H1 (cell line): ENCODE data around the gene TTC28. TPM values are rescaled to one million over a fixed set of nuclear protein-coding genes. Genes with fewer than 3 reads are reported as not detected.

ENCODE experiments used
- CTCF ChIA-PET: fragments of 300-600 bp; sonication (Branson Sonifier 250); formaldehyde crosslinking; loops from one replicate; lab custom pipeline; 2021; ENCODE audit not compliant: partially characterized antibody; lab: Charles Lee
- POLR2A ChIA-PET: fragments of 300-600 bp; sonication (Branson Sonifier 250); formaldehyde crosslinking; loops from one replicate; lab custom pipeline; 2021; ENCODE audit warnings: inconsistent platforms; ENCODE audit not compliant: partially characterized antibody; lab: Charles Lee
- DNase-seq, 2 experiments: peaks; one replicate each; pipeline versions ENCODE4 v3.0.0 to v3.0.0-alpha.2; 2010 to 2022; ENCODE audit warnings: low spot score in 2 of 2, low read depth in 1 of 2, mixed read lengths in 1 of 2
- FAIRE-seq: peaks from 2 replicates; lab custom pipeline; 2011; peaks lifted over from hg19 to GRCh38; lab: Jason Lieb, UNC
- H2AFZ ChIP-seq: 2 replicates; pipeline ENCODE4 v1.8.1; 2012; ENCODE audit warnings: low read length, inconsistent platforms
- H2AK5ac ChIP-seq: 2 replicates; pipeline ENCODE4 v1.6.1; 2013; ENCODE audit warnings: low read depth, low read length
- H2BK120ac ChIP-seq: replicated peaks from 2 replicates; pipeline ENCODE3; 2013; ENCODE audit warnings: low read depth, low read length, inconsistent platforms
- H2BK12ac ChIP-seq: 2 replicates; pipeline ENCODE4 v1.6.1; 2013; ENCODE audit warnings: low read depth, low read length
- H2BK15ac ChIP-seq: 2 replicates; pipeline ENCODE4 v1.6.1; 2013; ENCODE audit warnings: low read length
- H2BK20ac ChIP-seq: 2 replicates; pipeline ENCODE4 v1.6.1; 2013; ENCODE audit warnings: low read length
- H2BK5ac ChIP-seq: 2 replicates; pipeline ENCODE4 v1.6.1; 2013; ENCODE audit warnings: low read depth, low read length
- H3K14ac ChIP-seq: 2 replicates; pipeline ENCODE4 v1.6.1; 2013; ENCODE audit warnings: inconsistent platforms; ENCODE audit not compliant: insufficient read length
- H3K18ac ChIP-seq: 2 replicates; pipeline ENCODE4 v1.6.1; 2013; ENCODE audit warnings: low read length; ENCODE audit errors: extremely low read depth
- H3K23ac ChIP-seq: 2 replicates; pipeline ENCODE4 v1.6.1; 2013; ENCODE audit warnings: inconsistent platforms; ENCODE audit not compliant: insufficient read length
- H3K23me2 ChIP-seq: 2 replicates; pipeline ENCODE4 v1.6.1; 2013; ENCODE audit warnings: low read depth, low read length
- H3K27ac ChIP-seq: 2 replicates; pipeline ENCODE4 v1.6.1; 2011; ENCODE audit warnings: low read depth, low read length, inconsistent platforms
- H3K27me3 ChIP-seq, 4 experiments: replicated peaks in 1 of 4; 1 replicate in 1 of 4; 2 replicates in 3 of 4; pipeline versions ENCODE4 v1.6.1 to v1.8.1; 2011 to 2013; ENCODE audit warnings: low read length in 3 of 4, mild to moderate bottlenecking in 3 of 4, inconsistent platforms in 2 of 4, mixed read lengths in 2 of 4, moderate library complexity in 1 of 4; ENCODE audit not compliant: control insufficient read depth in 3 of 4, insufficient read depth in 3 of 4; ENCODE audit errors: extremely low read depth in 1 of 4
- H3K36me3 ChIP-seq, 4 experiments: 2 replicates each; pipeline versions ENCODE4 v1.6.1 to v1.8.1; 2011 to 2013; ENCODE audit warnings: mild to moderate bottlenecking in 4 of 4, low read length in 3 of 4, moderate library complexity in 2 of 4, control low read depth in 1 of 4, inconsistent platforms in 1 of 4; ENCODE audit not compliant: insufficient read depth in 4 of 4, control insufficient read depth in 2 of 4
- H3K4ac ChIP-seq: replicated peaks from 2 replicates; pipeline ENCODE3; 2013; ENCODE audit warnings: low read length, low read depth, mixed read lengths, inconsistent platforms; ENCODE audit not compliant: insufficient read length
- H3K4me1 ChIP-seq, 4 experiments: replicated peaks in 1 of 4; 1 replicate in 1 of 4; 2 replicates in 3 of 4; pipeline versions ENCODE4 v1.6.1 to v1.8.1; 2011 to 2013; ENCODE audit warnings: low read length in 3 of 4, inconsistent platforms in 2 of 4, mixed read lengths in 1 of 4; ENCODE audit not compliant: insufficient read depth in 4 of 4, control insufficient read depth in 3 of 4
- H3K4me2 ChIP-seq, 2 experiments: 2 replicates each; pipeline versions ENCODE4 v1.6.1 to v1.8.1; 2011 to 2013; ENCODE audit warnings: low read depth in 2 of 2, low read length in 2 of 2, control low read depth in 1 of 2, inconsistent platforms in 1 of 2, mild to moderate bottlenecking in 1 of 2; ENCODE audit not compliant: insufficient read depth in 1 of 2
- H3K4me3 ChIP-seq, 4 experiments: fragments of 200-600, 300-600 bp in 1 of 4; sonication (generic), shearing (Covaris generic), sonication (Bioruptor Twin) in 1 of 4; 2 replicates each; pipeline versions ENCODE4 v1.5.1 to v1.8.1; 2011 to 2016; ENCODE audit warnings: low read length in 4 of 4, low read depth in 3 of 4, control low read depth in 2 of 4, inconsistent platforms in 2 of 4, mild to moderate bottlenecking in 2 of 4, mixed read lengths in 1 of 4, moderate library complexity in 1 of 4; ENCODE audit not compliant: insufficient read depth in 2 of 4; ENCODE audit errors: extremely low read depth in 1 of 4
- H3K56ac ChIP-seq: replicated peaks from 2 replicates; pipeline ENCODE3; 2013; ENCODE audit warnings: low read depth, mild to moderate bottlenecking, mixed read lengths, low read length, inconsistent platforms; ENCODE audit not compliant: insufficient read length
- H3K79me1 ChIP-seq: 2 replicates; pipeline ENCODE4 v1.6.1; 2013; ENCODE audit warnings: low read depth, low read length, control low read depth
- H3K79me2 ChIP-seq, 2 experiments: 2 replicates each; pipeline versions ENCODE4 v1.6.1 to v1.8.1; 2012 to 2013; ENCODE audit warnings: low read length in 2 of 2, mild to moderate bottlenecking in 2 of 2, inconsistent platforms in 1 of 2; ENCODE audit not compliant: insufficient read depth in 2 of 2, control insufficient read depth in 1 of 2
- H3K9ac ChIP-seq, 4 experiments: replicated peaks in 1 of 4; 1 replicate in 1 of 4; 2 replicates in 3 of 4; pipeline versions ENCODE4 v1.6.1 to v1.8.1; 2011 to 2013; ENCODE audit warnings: low read depth in 3 of 4, low read length in 3 of 4, control low read depth in 2 of 4, mild to moderate bottlenecking in 2 of 4, moderate library complexity in 2 of 4, inconsistent platforms in 1 of 4; ENCODE audit errors: extremely low read depth in 1 of 4
- H3K9me3 ChIP-seq, 2 experiments: 2 replicates each; pipeline versions ENCODE4 v1.6.1 to v1.8.1; 2012 to 2013; ENCODE audit warnings: mild to moderate bottlenecking in 2 of 2, moderate library complexity in 2 of 2, control low read depth in 1 of 2, inconsistent platforms in 1 of 2, low read depth in 1 of 2, low read length in 1 of 2, mixed read lengths in 1 of 2; ENCODE audit not compliant: insufficient read depth in 2 of 2
- H4K20me1 ChIP-seq, 2 experiments: replicated peaks in 1 of 2; 2 replicates each; pipeline versions ENCODE3 to v1.8.1; 2011 to 2013; ENCODE audit warnings: inconsistent platforms in 2 of 2, low read length in 2 of 2, mild to moderate bottlenecking in 1 of 2; ENCODE audit not compliant: insufficient read depth in 2 of 2, control insufficient read depth in 1 of 2
- H4K5ac ChIP-seq: 2 replicates; pipeline ENCODE4 v1.6.1; 2013; ENCODE audit warnings: low read length, low read depth, mixed read lengths, inconsistent platforms; ENCODE audit not compliant: insufficient read length
- H4K8ac ChIP-seq: 2 replicates; pipeline ENCODE4 v1.8.0; 2013; ENCODE audit warnings: mild to moderate bottlenecking, moderate library complexity, low read length, inconsistent platforms; ENCODE audit not compliant: insufficient read depth; ENCODE audit errors: extremely low read depth
- H4K91ac ChIP-seq: replicated peaks from 2 replicates; pipeline ENCODE3; 2013; ENCODE audit warnings: low read length, mixed read lengths, inconsistent platforms; ENCODE audit not compliant: insufficient read length
- ATF2 ChIP-seq: IDR thresholded peaks from 2 replicates; pipeline ENCODE4 v1.6.1; 2012; ENCODE audit warnings: low read length, inconsistent platforms
- CHD2 ChIP-seq: IDR thresholded peaks from 2 replicates; pipeline ENCODE4 v1.6.1; 2012; ENCODE audit warnings: low read length, improper control_type of control experiment
- CREB1 ChIP-seq: IDR thresholded peaks from 2 replicates; pipeline ENCODE4 v1.6.1; 2012; ENCODE audit warnings: inconsistent platforms
- GABPA ChIP-seq: IDR thresholded peaks from 2 replicates; pipeline ENCODE4 v1.6.1; 2011; ENCODE audit warnings: mild to moderate bottlenecking, low read length, moderate library complexity, borderline replicate concordance; ENCODE audit not compliant: insufficient read depth
- PHF8 ChIP-seq: fragments of 200-600 bp; sonication (generic); conservative IDR thresholded peaks from 2 replicates; pipeline ENCODE4 v1.7.1; 2012; ENCODE audit warnings: low read depth, mild to moderate bottlenecking, inconsistent platforms, low read length, moderate library complexity
- POLR2A ChIP-seq, 2 experiments: IDR thresholded peaks; 1 replicate in 1 of 2; 2 replicates in 1 of 2; pipeline ENCODE4 v1.6.1; 2011; ENCODE audit warnings: low read depth in 2 of 2, low read length in 2 of 2, mild to moderate bottlenecking in 2 of 2; ENCODE audit errors: control extremely low read depth in 1 of 2
- RBBP5 ChIP-seq: IDR thresholded peaks from 2 replicates; pipeline ENCODE4 v1.7.1; 2012; ENCODE audit warnings: low read depth, mild to moderate bottlenecking, inconsistent platforms, low read length, moderate library complexity, borderline replicate concordance
- TBP ChIP-seq: IDR thresholded peaks from 2 replicates; pipeline ENCODE4 v1.6.1; 2011; ENCODE audit warnings: low read depth, low read length, improper control_type of control experiment
- TCF12 ChIP-seq: IDR thresholded peaks from 2 replicates; pipeline ENCODE4 v1.6.1; 2011; ENCODE audit warnings: low read depth, mild to moderate bottlenecking, low read length
- USF2 ChIP-seq: IDR thresholded peaks from 2 replicates; pipeline ENCODE4 v1.6.1; 2011; ENCODE audit warnings: low read length, improper control_type of control experiment
- YY1 ChIP-seq: IDR thresholded peaks from 2 replicates; pipeline ENCODE4 v1.6.1; 2011; ENCODE audit warnings: low read depth, mild to moderate bottlenecking, low read length
- WGBS, 2 experiments: shearing (Covaris generic) in 1 of 2; methylation state at CpG; one replicate each; pipeline versions ENCODE4 v1.1.6 to v1.1.7; 2013 to 2015; ENCODE audit warnings: low lambda C conversion rate in 2 of 2, mixed read lengths in 2 of 2, inconsistent platforms in 1 of 2, low coverage in 1 of 2, missing lambda C conversion rate in 1 of 2; ENCODE audit not compliant: insufficient replicate concordance in 2 of 2, insufficient coverage in 1 of 2, insufficient read length in 1 of 2; ENCODE audit errors: extremely low coverage in 1 of 2, missing lambda C conversion rate in 1 of 2; 5-methylcytosine and 5-hydroxymethylcytosine counted together
- polyA plus RNA-seq, 7 experiments: library from polyadenylated mRNA; depleted of rRNA in 3 of 7; stranded (reverse) in 5 of 7; unstranded in 2 of 7; fragments of >200 nt in 5 of 7; fragments of 200-250 nt in 2 of 7; gene quantifications; 1 replicate in 5 of 7; 2 replicates in 1 of 7; 4 replicates in 1 of 7; pipeline versions ENCODE4 v1.2.1 to v1.2.3, GENCODE V29; 2011 to 2013; ENCODE audit warnings: missing spikeins in 2 of 7, mixed read lengths in 2 of 7
- total RNA-seq: library from RNA; stranded (reverse); fragmentation: NEBNext Ultra II Directional; extraction: Animal tissue kit (Norgen Biotek cat#: 25700); gene quantifications from 2 replicates; pipeline ENCODE4 v1.2.1, GENCODE V29; 2021

TTC28 gene
- total and polyA plus RNA-seq, 2 of the 8 experiments (the other 6 are each of a cell fraction or from before 2014, with no cell fraction given), result 2.6 to 12.6 TPM

- H3K9me3 ChIP-seq, result no peaks in the 10 kb centered on the region
- no peaks in the 10 kb centered on the region for H3K23me2 ChIP-seq
- no peak overlapping the region for H2BK20ac ChIP-seq
- no peak overlapping the region for H2BK15ac ChIP-seq
- H4K20me1 ChIP-seq, result no peaks in the 10 kb centered on the region
- FAIRE-seq (no peak), DNase-seq (no peak)
- H3K79me2 ChIP-seq, result no peaks in the 10 kb centered on the region
- H3K23ac ChIP-seq, result no peak overlapping the region
- no peak overlapping the region for H3K56ac ChIP-seq
- no peaks in the 10 kb centered on the region for H3K36me3 ChIP-seq
- no peak overlapping the region for H2BK12ac ChIP-seq
- H4K5ac ChIP-seq, result no peak overlapping the region
- no peak overlapping the region for H2BK120ac ChIP-seq
- H3K4me3 ChIP-seq, result no peak overlapping the region
- H2AK5ac ChIP-seq, result no peak overlapping the region
- H3K14ac ChIP-seq, result no peak overlapping the region
- H3K4me1 ChIP-seq, result no peaks in the 10 kb centered on the region; a peak in 1 of 7 replicates
- no peak overlapping the region for H3K9ac ChIP-seq
- no peak overlapping the region for H2AFZ ChIP-seq
- CTCF ChIA-PET, result interaction anchor here (0.7 to 8.0 kb wide), 6 partner anchors 22 to 170 kb away, joined by 3 to 84 read pairs (median 6); no protein-coding TSS in a partner anchor
- POLR2A ChIA-PET, result no interaction called here
- no peak overlapping the region for H4K8ac ChIP-seq
- H3K27ac ChIP-seq, result no peak overlapping the region
- no peak overlapping the region for H3K4me2 ChIP-seq
- no peak overlapping the region for H3K4ac ChIP-seq
- 90% methylated on average over 7 of the region's 7 CpGs; no CpG with 5 or more reads in 1 of the 2 experiments for WGBS, 2 experiments
- no peak overlapping the region for H3K18ac ChIP-seq
- H3K79me1 ChIP-seq, result no peaks in the 10 kb centered on the region
- H3K27me3 ChIP-seq, result no peaks in the 10 kb centered on the region
- no peak overlapping the region for H2BK5ac ChIP-seq
- H4K91ac ChIP-seq, result no peak overlapping the region
- TF ChIP-seq TBP (no peak), CREB1 (no peak), RBBP5 (no peak), GABPA (no peak), CHD2 (no peak), POLR2A (IDR thresholded peaks at IDR 0.05; ENCODE audit: control extremely low read depth in 1 of 2, low read depth in 2 of 2, low read length in 2 of 2) (no peak), USF2 (no peak), PHF8 (no peak), YY1 (no peak), TCF12 (no peak), ATF2 (no peak)
These were observed 666.7 kb downstream of the TTC28 start for GRCh38 chr22:28012832-28013460.
